Measurements from ENCODE around the gene TNFRSF13B. TPM values are rescaled to one million over a fixed set of nuclear protein-coding genes. Genes with fewer than 3 reads are reported as not detected.

Gene TNFRSF13B
- polyA plus RNA-seq, 1 donor (not counting 4 experiments of a cell fraction or from before 2014, with no cell fraction given): not detected

- Histone ChIP-seq H3K27me3 (ENCODE audit: control insufficient read depth, extremely low read depth, insufficient read depth, low read length) (peaks cover 24% of the 10 kb centered on the region), H2AFZ (ENCODE audit: control insufficient read depth, low read length) (no peak overlapping the region), H3K9ac (ENCODE audit: control insufficient read depth, extremely low read depth, insufficient read depth, low read length) (no peak overlapping the region), H3K4me3 (ENCODE audit: control insufficient read depth in 2 of 3, extremely low read depth in 1 of 3, insufficient read depth in 2 of 3, low read depth in 1 of 3, low read length in 3 of 3) (no peak overlapping the region), H3K27ac (ENCODE audit: control insufficient read depth, insufficient read depth, low read length) (no peak overlapping the region), H3K9me1 (ENCODE audit: control insufficient read depth, extremely low read depth, insufficient read depth, low read length) (no peaks in the 10 kb centered on the region), H3K79me2 (ENCODE audit: control insufficient read depth, insufficient read depth, low read length) (no peaks in the 10 kb centered on the region), H3K4me1 (ENCODE audit: control insufficient read depth, extremely low read depth, insufficient read depth, low read length) (no peaks in the 10 kb centered on the region), H3K36me3 (ENCODE audit: control insufficient read depth in 2 of 2, extremely low read depth in 1 of 2, insufficient read depth in 2 of 2, low read length in 2 of 2) (no peaks in the 10 kb centered on the region), H3K4me2 (ENCODE audit: control insufficient read depth, extremely low read depth, insufficient read depth, low read depth, low read length) (no peak overlapping the region), H3K9me3 (ENCODE audit: control insufficient read depth, low read depth, low read length) (no peaks in the 10 kb centered on the region), H4K20me1 (ENCODE audit: control insufficient read depth, extremely low read depth, insufficient read depth, low read length) (no peaks in the 10 kb centered on the region)
- no peak for FAIRE-seq
- no peak for TF ChIP-seq EZH2 (IDR thresholded peaks at IDR 0.05; ENCODE audit: low read length)
- no peak for TF ChIP-seq CTCF (optimal IDR thresholded peaks at IDR 0.05 in 1 of 3, IDR thresholded peaks at IDR 0.05 in 1 of 3, conservative IDR thresholded peaks at IDR 0.05 in 1 of 3; ENCODE audit: extremely low read depth in 1 of 3, insufficient read depth in 2 of 3, low read length in 3 of 3)
- DNase-seq (ENCODE audit: low read depth, low spot score): no peak
- dilution Hi-C loops (cut with MboI; ENCODE audit: extremely low pct_ligation_motif_present, low sequenced_read_pairs): no loop called here
Measured at GRCh38 chr17:16912021-16912962, 59.6 kb downstream of the TNFRSF13B start.

GRCh38 chr17:16911141-16911937 lies 60.6 kb downstream of the TNFRSF13B start:
- Histone ChIP-seq H2AFZ (ENCODE audit: control insufficient read depth, low read length) (no peak overlapping the region), H4K20me1 (ENCODE audit: control insufficient read depth, extremely low read depth, insufficient read depth, low read length) (no peaks in the 10 kb centered on the region), H3K4me3 (ENCODE audit: control insufficient read depth in 2 of 3, extremely low read depth in 1 of 3, insufficient read depth in 2 of 3, low read depth in 1 of 3, low read length in 3 of 3) (no peak overlapping the region), H3K79me2 (ENCODE audit: control insufficient read depth, insufficient read depth, low read length) (no peaks in the 10 kb centered on the region), H3K4me1 (ENCODE audit: control insufficient read depth, extremely low read depth, insufficient read depth, low read length) (no peaks in the 10 kb centered on the region), H3K4me2 (ENCODE audit: control insufficient read depth, extremely low read depth, insufficient read depth, low read depth, low read length) (no peak overlapping the region), H3K9ac (ENCODE audit: control insufficient read depth, extremely low read depth, insufficient read depth, low read length) (no peak overlapping the region), H3K36me3 (ENCODE audit: control insufficient read depth in 2 of 2, extremely low read depth in 1 of 2, insufficient read depth in 2 of 2, low read length in 2 of 2) (no peaks in the 10 kb centered on the region), H3K27ac (ENCODE audit: control insufficient read depth, insufficient read depth, low read length) (no peak overlapping the region), H3K9me3 (ENCODE audit: control insufficient read depth, low read depth, low read length) (no peaks in the 10 kb centered on the region), H3K9me1 (ENCODE audit: control insufficient read depth, extremely low read depth, insufficient read depth, low read length) (no peaks in the 10 kb centered on the region), H3K27me3 (ENCODE audit: control insufficient read depth, extremely low read depth, insufficient read depth, low read length) (peaks cover 21% of the 10 kb centered on the region)
- no peak for FAIRE-seq
- TF ChIP-seq CTCF (optimal IDR thresholded peaks at IDR 0.05 in 1 of 3, IDR thresholded peaks at IDR 0.05 in 1 of 3, conservative IDR thresholded peaks at IDR 0.05 in 1 of 3; ENCODE audit: extremely low read depth in 1 of 3, insufficient read depth in 2 of 3, low read length in 3 of 3) (no peak), EZH2 (IDR thresholded peaks at IDR 0.05; ENCODE audit: low read length) (no peak)
- dilution Hi-C loops (cut with MboI; ENCODE audit: extremely low pct_ligation_motif_present, low sequenced_read_pairs): no loop called here
- DNase-seq (ENCODE audit: low read depth, low spot score): no peak
